NCI-H1417 treated with DMSO at 0.1 percent for 48 hours (cell line): ENCODE measurements around the gene TRIM33.
"Not testable (repeated sequence)": the region's sequence is repeated elsewhere in the genome, so short reads cannot be mapped to it uniquely, and the experiment has no call there.

Experiments
- DNase-seq: peaks from one replicate; lab custom pipeline; 2025; lab: John Stamatoyannopoulos, UW

Gene TRIM33

DNA sequence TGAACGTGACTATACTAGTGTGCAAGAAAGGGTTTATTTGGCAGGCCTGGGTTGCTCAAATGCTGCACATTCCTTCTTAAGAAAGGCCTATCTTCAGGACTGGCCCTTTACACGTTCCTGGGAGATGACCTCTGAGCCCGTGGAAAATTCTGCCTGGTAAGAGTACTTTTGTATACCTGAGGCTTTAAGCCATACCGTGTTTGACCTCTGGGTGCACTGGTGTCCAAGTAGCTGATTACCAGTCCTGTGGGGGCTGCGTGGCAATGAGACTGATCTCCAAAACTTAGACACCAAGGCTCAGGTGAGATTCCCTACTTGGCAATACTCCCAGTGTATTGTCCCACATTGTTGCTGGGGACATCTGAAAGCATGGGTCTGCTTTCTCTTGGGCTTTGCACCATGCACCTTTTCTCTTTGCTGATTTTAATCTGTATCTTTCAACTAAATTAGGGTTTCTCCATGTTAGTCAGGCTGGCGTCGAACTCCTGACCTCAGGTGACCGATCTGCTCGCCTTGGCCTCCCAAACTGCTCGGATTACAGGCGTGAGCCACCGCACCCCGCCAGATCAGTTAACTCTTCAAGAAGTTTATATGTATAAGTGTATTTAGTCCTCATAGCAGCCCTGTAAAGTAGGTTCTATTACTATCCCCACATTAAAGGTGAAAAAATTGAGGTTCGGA, 44.5 kb downstream of the TRIM33 start:
- DNase-seq, result no peak

DNA sequence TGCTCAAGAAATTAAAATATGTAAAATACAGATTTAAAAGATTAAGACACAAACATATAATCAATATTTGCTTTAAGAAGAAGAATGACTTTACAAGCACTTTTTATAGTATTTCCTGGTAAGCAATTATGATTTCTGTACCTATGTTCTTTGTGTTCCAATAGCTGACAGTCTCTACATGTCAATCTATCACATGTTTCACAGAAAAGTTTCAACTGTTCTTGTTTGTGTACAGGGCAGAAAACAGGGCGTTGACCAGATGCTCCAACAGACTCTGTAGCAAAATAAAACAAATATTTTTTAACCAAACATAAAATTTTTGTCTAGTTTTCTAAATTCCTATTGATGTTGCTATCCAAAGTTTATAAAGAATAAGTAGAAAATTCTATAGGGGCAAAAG, 48.0 kb downstream of the TRIM33 start:
- DNase-seq, result no peak

DNA sequence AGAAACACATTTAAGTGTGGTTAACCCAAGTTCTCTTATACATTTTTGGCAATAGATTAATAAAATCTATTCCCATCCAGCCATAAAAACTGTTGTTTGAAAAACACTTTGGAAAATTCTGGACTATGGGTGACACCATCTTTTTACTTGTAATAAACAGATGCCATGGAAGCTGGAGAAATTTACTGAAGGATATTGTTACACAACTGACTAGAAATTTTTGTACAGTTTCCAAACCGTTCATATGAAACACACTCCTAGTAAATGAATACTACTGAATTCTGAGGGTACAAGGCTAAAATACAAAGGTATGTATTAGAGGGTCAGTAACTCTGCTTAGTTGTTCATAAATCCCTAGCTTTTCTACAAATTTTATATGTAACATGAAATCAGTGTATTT, 48.7 kb downstream of the TRIM33 start:
- no peak for DNase-seq

DNA sequence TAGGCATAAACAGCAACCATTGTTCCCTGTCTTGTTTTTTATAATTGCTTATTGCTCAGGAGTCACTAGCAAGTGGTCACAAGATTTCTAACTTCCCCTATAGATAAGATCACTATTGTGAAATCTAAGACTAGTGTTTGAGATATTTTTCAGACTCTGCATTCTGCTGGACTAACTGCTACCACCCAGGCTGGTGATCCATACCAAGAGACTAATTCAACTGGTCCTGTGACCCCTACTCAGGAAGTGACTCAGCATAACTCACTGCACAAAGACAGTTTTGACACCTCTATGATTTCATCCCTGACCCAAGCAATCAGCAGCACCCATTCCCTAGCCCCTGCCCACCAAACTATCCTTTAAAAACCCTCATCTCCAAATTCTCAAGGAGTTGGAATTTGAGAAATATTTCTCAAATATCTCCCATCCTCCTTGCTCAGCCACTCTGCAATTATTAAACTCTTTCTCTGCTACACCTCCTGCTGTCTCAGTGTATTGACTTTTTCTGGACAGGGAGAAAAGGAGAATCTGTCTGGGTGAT, 52.7 kb downstream of the TRIM33 start:
- DNase-seq, result no peak

DNA sequence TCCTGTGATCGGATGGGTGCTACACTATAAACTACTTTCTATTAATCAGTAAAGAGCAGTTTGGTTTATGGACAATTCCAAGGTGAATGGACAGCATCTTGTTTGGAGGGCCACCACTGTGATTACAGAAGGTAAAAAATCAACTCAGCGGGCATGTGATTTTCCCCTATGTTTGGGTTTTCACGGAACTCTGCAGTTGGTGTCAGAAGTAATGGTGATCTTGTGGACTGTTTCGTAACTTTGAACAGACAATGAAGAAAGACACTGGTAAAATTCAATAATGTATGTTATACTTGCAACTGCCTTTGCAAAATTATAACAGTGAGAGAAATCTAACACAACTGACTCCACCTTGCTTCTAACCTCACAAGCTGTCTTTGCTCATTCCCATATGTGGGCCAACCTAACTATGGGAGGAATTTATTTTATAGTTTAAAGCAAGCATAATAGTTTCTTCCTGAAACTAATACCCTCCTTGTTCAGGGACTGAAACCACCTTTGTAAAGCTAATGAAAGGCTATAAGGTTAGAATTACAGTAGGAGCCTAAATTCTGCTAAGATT, 53.2 kb downstream of the TRIM33 start:
- DNase-seq, result no peak

DNA sequence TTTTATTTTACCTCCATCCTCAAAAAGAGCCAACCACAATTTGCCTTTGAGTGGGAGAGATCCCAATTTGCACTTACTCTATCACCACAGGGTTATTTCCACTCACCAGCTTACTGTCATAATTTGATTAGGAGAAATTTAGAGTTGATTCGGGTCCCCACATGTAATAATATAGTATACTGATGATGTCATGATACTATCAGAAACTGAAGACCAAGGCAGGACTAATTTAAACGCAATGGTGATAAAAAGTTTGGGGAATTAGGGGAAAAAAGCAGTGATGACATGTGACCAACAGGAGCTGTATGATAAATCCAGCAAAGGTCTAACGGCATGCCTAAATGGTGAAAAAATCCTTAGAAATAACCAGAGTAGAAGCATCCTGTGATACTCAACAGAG, 54.4 kb downstream of the TRIM33 start:
- no peak for DNase-seq

DNA sequence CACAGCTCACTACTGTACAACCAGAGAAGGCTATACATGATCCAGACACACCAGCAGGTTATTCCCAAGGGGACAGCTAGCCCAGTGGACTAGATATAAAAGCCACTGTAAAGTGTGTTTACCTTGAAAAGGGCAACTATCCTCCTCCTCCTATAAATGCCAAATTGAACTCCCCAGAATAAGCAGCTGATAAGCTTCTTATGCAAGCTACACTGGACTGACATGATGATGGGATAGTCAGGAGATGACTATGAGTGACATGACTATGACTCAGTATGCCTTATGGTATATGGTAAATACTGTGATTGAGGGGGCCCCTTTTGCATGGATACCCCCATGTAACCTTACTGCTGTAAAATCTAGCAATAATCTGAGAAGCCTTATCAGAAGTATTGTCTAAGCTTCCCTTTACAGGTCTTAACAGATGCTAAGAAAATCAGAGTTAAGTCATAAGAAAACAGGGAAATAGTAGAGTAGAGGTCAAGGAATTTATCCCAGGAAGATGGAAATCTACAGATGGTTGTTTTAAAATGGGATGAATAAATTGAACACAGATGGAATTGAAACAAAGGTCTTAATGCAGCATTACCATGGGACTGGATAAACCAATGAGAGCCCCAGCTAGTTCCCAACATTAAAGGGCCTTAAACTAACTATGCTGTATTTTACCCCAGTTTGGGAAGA, 55.8 kb downstream of the TRIM33 start:
- DNase-seq, result no peak

DNA sequence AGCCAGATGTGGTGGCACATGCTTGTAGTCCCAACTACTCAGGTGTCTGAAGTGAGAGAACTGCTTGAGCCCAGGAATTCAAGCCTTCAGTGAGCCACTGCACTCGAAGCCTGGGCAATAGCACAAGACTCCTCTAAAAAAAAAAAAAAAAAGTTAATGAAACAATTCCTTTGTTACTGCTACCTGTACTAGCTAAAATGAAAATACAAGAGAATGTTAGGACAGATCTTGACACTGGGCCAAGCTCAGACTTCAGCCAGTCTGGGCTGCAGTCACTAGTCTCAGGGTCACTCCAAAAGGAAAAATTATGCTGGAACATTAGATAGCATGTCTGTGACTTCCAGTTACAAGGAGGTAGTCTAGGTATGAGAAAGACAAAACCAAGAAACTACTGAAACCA, 56.5 kb downstream of the TRIM33 start:
- no peak for DNase-seq

DNA sequence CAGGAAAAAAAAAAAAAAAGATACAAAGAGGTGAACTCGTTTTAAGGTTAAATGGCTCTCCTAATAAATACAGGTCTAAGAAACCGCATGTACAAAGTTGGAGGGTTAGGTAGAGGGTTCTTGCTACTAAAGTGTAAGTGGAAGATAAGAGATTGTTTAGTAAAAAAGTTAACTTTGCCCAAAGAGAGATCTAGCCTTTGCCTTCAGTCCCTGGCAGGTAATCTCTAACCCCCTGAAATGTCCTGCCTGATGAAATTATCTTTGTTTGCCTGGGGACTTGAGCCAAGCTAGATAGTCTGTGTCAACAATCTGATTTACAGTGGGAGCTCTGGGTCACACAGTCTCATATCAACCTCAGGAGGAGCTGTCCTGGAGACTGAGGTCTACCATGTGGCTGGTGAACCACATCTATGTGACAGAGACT, 57.6 kb downstream of the TRIM33 start:
- no peak for DNase-seq

DNA sequence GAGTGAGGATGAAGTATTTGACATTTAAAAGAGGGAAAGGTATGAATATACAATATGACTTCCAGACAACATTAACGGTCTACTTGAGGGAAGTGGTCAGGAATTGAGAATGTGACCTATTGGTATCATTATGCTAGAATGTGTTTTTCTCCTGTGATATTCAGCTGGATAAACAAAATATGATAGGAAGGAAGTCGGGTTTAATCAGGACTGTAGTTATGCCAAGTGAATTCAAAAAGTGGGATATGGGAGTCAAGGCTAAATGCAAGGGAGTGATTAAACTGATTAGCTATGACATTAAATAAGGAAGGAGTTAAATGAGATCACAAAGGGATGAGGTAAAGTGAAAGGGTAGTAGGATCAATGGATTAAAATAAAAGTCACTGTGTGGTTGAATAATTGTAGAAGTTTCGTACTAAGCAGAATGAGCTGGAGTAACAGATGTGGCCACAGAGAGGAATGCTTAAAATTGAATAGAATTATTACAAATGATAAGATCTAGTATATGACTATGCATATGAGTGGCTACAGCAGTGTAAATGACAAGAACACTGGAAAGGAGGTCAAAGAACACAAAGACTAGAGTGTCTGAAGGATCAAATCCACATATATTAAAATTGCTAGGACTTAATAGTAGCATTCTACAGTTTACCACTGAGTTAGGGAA, 62.5 kb downstream of the TRIM33 start:
- no peak for DNase-seq

DNA sequence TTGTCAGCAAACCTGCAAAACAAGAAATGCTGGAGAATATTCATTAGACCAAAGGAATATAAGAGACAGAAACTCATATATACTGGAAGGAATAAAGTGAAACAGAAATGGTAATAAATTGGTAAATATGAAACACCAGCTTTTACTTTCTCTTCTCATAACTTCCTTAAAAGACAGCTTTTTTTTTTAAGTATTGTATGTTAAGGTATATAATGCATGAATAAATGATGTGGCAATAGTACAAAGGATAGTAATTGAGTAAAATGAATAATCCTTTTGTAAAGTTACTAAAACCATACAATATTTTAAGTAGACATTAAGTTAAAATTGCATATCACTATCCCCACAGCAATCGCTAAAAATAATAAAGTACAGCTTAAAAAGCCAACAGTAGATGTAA, 64.8 kb downstream of the TRIM33 start:
- no peak for DNase-seq

DNA sequence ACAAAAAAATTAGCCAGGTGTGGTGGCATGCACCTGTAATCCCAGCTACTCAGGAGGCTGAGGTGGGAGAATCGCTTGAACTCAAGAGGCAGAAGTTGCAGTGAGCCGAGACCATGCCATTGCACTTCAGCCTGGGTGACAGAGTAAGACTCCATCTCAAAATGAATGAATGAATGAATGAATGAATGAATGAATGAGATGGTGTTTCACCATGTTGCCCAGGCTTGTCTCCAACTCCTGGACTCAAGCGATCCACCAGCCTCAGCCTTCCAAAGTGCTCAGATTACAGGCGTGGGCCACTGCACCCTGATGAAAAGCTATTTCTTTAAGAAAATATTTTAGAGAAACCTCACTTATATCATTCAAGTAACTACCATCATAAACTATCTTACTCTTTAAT, 67.8 kb downstream of the TRIM33 start:
- not testable (repeated sequence) for DNase-seq

DNA sequence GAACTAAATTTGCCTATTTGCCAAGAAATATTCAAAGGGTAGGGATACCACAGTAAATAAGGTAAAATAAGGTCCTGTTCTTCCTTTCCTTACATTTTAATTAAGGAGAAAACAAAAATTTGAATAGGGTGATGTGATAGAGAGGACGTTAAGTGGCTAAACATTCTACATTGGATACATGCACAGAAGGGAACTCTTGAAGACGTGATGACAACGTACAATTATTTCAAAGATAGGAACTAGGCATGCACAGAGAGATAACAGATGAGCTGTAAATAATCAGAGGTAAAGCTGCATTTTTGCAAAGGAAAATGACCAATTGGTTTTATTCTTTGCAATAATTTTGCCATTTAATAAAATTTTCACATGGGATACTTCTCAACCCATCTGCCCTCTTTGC, 69.7 kb downstream of the TRIM33 start:
- DNase-seq, result no peak

DNA sequence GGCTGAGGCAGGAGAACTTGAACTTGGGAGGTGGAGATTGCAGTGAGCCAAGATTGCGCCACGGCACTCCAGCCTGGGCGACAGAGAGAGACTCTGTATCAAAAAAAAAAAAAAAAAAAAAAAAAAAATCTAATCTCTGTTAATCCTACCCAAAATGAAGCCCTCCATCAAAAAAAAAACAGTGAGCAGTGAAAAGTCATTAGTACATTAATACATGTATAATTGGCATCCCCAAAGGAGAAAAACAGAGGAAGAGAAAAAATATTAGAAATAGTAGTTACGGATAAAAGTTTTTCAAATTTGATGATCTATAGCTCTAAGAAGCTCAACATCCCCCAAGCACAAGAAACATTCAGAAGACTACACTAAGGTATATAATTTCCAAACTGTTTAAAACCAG, 71.6 kb downstream of the TRIM33 start:
- DNase-seq, result no peak

DNA sequence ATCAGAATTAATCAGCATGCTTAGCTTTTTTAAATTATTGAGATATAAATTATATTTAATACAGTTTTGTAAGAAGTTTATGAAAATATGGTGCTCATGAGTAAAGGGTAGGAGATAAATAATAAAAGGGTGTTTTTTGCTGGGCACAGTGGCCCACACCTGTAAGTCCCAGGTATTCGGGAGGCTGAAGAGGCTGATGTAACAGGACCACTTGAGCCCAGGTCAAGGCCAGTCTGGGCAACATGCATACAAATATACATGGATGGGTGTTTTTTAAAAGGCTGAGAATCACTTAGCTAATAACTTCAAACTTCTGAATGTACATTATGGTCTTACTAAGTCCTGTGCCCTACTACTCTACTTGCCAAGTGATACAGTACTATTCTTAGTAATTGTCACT, 73.2 kb downstream of the TRIM33 start:
- no peak for DNase-seq

DNA sequence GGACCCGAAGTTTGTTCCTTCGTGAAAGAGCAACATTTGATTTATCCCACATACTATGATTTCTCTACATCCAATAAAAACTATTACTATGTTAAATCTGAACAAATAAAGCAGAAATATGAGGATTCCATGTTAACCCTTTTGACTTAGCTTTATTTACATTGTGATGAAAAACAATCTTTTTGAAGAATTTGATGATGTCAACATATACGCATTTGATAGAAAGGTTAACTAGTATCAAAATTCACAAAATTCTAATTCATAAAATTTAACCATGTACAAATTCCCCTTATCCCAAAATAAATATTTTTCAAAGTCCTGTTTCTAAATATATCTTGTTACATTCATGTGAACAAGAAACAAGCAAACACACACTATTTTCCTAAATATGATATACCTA, 74.2 kb downstream of the TRIM33 start:
- no peak for DNase-seq

DNA sequence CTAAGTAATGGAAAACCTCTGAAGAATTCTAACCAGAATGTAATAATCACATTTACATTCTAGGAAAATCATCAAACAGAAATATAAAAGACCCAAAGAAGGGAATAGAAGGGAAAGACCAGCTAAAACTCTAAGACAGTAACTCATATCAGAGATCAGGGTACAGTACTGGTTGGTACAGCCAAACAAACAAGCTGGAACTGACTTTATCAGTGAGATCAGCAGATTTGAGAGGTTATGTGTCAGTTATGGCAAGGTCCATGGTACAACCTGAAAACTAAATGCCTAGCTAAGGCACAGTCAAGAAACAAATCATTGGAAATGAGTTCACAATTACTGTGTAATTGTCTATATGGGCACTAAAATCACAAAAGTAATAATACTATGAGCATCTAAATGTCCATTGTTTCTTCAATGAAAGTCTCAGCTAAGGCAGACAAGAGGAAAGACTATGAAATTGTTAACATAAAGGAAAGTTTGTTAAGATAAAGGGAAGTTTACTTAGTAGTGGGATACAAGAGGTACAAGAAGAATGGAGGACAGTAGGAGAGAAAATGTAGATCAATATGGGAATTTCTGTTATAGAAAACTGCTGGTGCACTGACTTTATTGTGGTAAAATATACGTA, 75.8 kb downstream of the TRIM33 start:
- no peak for DNase-seq

DNA sequence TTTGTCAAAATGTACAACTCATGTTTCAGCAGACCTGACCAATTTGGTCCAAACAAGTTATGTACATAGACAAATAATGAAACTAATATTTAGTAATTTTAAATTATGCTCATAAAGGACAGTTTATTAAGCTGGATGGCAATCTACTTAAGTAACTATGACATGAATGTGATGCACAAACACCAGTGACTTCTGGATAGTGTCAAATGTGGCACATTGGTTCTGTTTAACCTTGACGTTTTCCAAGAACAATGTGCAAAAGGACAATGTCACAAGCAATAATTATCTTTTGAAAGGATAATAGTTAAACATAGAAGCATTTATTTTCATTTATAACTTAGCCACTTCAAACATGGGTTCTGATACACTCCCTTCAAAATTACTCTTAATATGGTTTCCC, 80.0 kb downstream of the TRIM33 start:
- DNase-seq, result no peak

DNA sequence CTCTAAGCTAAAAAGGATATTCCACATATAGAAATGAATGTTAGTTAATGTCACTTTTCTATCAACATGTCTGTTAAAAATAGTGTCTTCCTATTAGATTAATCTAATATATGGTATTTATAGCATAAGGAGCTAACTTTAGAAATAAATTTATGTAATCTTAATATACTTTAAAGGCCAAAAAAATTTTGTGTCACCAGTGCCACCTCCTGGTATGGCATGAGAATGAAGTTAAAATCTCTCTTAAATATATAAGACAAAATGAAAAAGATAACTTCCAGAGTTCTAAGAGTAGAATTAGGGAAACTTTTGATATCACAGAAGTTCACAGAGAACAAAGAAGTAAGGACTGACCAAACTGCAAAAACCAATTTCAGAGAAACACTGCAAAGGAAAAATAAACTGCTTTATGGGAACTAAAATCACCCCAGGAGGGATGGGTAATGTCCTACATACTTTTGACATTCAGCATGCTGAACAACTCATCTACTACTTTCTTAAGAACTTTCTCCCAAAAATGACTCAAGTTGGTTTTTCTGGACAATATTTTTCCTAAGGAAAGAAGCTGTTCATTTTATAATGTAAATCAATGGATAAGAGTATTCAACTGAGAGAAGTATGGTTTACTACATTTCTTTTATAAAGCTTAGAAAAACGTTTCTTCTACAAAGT, 82.8 kb downstream of the TRIM33 start:
- no peak for DNase-seq

DNA sequence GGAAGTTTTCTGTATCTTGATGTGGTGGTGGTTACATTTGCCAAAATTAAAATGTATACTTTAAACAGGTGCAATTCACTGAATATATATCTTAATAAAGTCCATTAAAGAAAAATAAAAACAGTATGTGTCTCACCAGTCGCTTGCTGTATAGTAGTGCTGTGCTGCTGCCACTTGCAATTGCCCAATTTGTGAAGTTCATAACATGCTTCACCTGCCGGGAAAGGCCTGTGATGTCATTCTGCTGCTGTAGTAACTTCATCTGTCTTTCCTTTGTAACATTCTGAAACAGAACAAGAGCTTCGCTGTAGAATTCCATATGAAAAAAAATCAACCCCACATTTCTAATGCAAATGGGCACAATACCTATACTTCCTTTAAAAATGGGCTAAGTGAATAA, 83.4 kb downstream of the TRIM33 start:
- no peak for DNase-seq

DNA sequence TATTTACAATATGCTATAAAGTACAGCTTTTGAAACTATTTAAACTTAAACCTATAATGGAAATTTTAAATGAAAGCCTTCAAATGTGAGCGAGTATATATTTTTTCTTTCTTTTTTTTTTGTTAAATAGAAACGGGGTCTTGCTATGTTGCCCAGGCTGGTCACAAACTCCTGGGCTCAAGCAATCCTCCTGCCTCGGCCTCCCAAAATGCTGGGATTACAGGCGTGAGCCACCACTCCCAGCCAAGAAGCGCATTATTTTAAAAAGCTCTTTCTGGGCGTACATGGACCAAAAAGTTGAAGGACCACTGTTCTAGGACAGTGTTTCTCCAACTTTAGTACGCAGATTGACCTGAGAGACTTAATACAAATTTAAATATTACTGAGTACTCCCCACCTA, 87.5 kb downstream of the TRIM33 start:
- no peak for DNase-seq

DNA sequence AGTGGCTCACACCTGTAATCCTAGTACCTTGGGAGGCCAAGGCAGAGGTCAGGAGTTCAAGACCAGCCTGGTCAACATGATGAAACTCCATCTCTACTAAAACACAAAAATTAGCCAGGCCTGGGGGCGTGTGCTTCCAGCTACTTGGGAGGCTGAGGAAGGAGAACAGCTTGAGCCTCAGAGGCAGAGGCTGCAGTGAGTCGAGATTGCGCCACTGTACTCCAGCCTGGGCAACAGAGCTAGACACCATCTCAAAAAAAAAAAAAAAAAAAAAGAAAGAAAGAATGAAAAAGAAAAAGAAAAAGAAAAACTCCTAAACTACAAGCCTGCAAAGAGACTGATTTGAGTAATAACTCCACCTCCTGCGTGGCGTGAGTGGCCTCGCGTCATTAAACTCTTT, 92.1 kb downstream of the TRIM33 start:
- DNase-seq, result not testable (repeated sequence)
